GM18505 (cell line): ENCODE data around the gene TAS2R19.

Source experiments
- ATAC-seq: cut with Tn5 transposase; IDR thresholded peaks from one replicate; pipeline ENCODE4 v1.9.1; 2021; ENCODE audit not compliant: unreplicated experiment
- POLR2A ChIP-seq: IDR thresholded peaks from 4 replicates; pipeline ENCODE4 v1.6.1; 2011; ENCODE audit warnings: borderline replicate concordance; ENCODE audit not compliant: insufficient read depth, insufficient read length; ENCODE audit errors: extremely low read depth

The TAS2R19 gene

GRCh38 chr12:11031307-11031706 is 8.9 kb upstream of the TAS2R19 start, which contains the start of gene TAS2R31:
Gene TAS2R31 (minus strand): TSS chr12:11031407. CDS start chr12:11031335, 72 bp downstream.
- TF ChIP-seq POLR2A: no peak
- no peak for ATAC-seq

- no peak for TF ChIP-seq POLR2A
- no peak for ATAC-seq
Measured at GRCh38 chr12:11026118-11026517, 3.7 kb upstream of the TAS2R19 start.

GRCh38 chr12:11023387-11023786 is 967 bp upstream of the TAS2R19 start:
- no peak for ATAC-seq
- TF ChIP-seq POLR2A: no peak

GRCh38 chr12:11016937-11017336 is 5.5 kb downstream of the TAS2R19 start:
- no peak for ATAC-seq
- TF ChIP-seq POLR2A: no peak

- no peak for ATAC-seq
- TF ChIP-seq POLR2A: no peak
Measured at GRCh38 chr12:11015775-11016430, 6.5 kb downstream of the TAS2R19 start.

- ATAC-seq: no peak
- no peak for TF ChIP-seq POLR2A
Measured at GRCh38 chr12:11014234-11014633, 8.2 kb downstream of the TAS2R19 start.

- ATAC-seq: no peak
- no peak for TF ChIP-seq POLR2A
Measured at GRCh38 chr12:11007608-11008007, 14.8 kb downstream of the TAS2R19 start.

GRCh38 chr12:10998204-10998603 is 24.2 kb downstream of the TAS2R19 start, which contains the start of gene TAS2R20:
Gene TAS2R20 (minus strand): TSS chr12:10998304. CDS start chr12:10997875, 429 bp downstream.
- no peak for ATAC-seq
- TF ChIP-seq POLR2A: no peak

GRCh38 chr12:10994307-10994706 is 28.1 kb downstream of the TAS2R19 start:
- no peak for ATAC-seq
- TF ChIP-seq POLR2A: no peak

- ATAC-seq: no peak
- TF ChIP-seq POLR2A: no peak
Measured at GRCh38 chr12:10989107-10989506, 33.3 kb downstream of the TAS2R19 start.

GRCh38 chr12:10986812-10987211 is 35.6 kb downstream of the TAS2R19 start, which contains the start of gene TAS2R50:
Gene TAS2R50 (minus strand): TSS chr12:10986912. CDS start chr12:10986860, 52 bp downstream.
- ATAC-seq: no peak
- no peak for TF ChIP-seq POLR2A

GRCh38 chr12:10982244-10982643 is 40.2 kb downstream of the TAS2R19 start:
- TF ChIP-seq POLR2A: no peak
- no peak for ATAC-seq

- ATAC-seq: no peak
- no peak for TF ChIP-seq POLR2A
Measured at GRCh38 chr12:10974965-10975364, 47.5 kb downstream of the TAS2R19 start.
